PC-9 (cell line): Measurements from ENCODE around the gene RAB31. TPM values are rescaled to one million over a fixed set of nuclear protein-coding genes. Genes with fewer than 3 reads are reported as not detected.

Experiments
- BruUV-seq: library from RNA; stranded (reverse); fragments of 400-500 nt; replicated peaks from 2 replicates; lab custom pipeline; 2021; lab: Mats Ljungman, UMichigan
- CTCF ChIA-PET: fragments of 300-600 bp; sonication (Branson Sonifier 250); formaldehyde crosslinking; loops from one replicate; lab custom pipeline; 2022; ENCODE audit warnings: antibody characterized with exemption; lab: Charles Lee
- POLR2A ChIA-PET: fragments of 300-600 bp; sonication (Branson Sonifier 250); formaldehyde crosslinking; loops from one replicate; lab custom pipeline; 2022; ENCODE audit warnings: antibody characterized with exemption; ENCODE audit not compliant: unreplicated experiment; lab: Charles Lee
- DNase-seq, 2 experiments: peaks; one replicate each; pipeline versions ENCODE4 v3.0.0 to v3.0.0-alpha.2; 2015 to 2022; ENCODE audit warnings: mixed read lengths in 1 of 2
- H2AFZ ChIP-seq: fragments of 200-600 bp; sonication (generic); 2 replicates; pipeline ENCODE4 v1.8.1; 2017; ENCODE audit warnings: antibody characterized with exemption
- H3F3A ChIP-seq: fragments of 200-600 bp; sonication (generic); 2 replicates; pipeline ENCODE4 v1.8.1; 2017; ENCODE audit warnings: antibody characterized with exemption, mild to moderate bottlenecking, low read depth; ENCODE audit not compliant: insufficient read depth
- H3K27ac ChIP-seq: fragments of 200-600 bp; sonication (generic); 2 replicates; pipeline ENCODE4 v1.6.1; 2016; ENCODE audit warnings: mixed run types
- H3K27me3 ChIP-seq: fragments of 200-600 bp; sonication (generic); 2 replicates; pipeline ENCODE4 v1.6.1; 2016; ENCODE audit warnings: low read depth, mixed run types; ENCODE audit not compliant: insufficient read depth
- H3K36me3 ChIP-seq: fragments of 200-600 bp; sonication (generic); 2 replicates; pipeline ENCODE4 v1.6.1; 2016; ENCODE audit warnings: low read depth, mixed run types
- H3K4me1 ChIP-seq: fragments of 200-600 bp; sonication (generic); replicated peaks from 2 replicates; pipeline ENCODE4 v1.6.1; 2016; ENCODE audit warnings: mixed run types; ENCODE audit not compliant: insufficient read depth
- H3K4me2 ChIP-seq: fragments of 200-600 bp; sonication (generic); 2 replicates; pipeline ENCODE4 v1.6.1; 2017; ENCODE audit warnings: mixed run types
- H3K4me3 ChIP-seq: fragments of 200-600 bp; sonication (generic); 2 replicates; pipeline ENCODE4 v1.6.1; 2016; ENCODE audit warnings: mixed run types
- H3K79me2 ChIP-seq: fragments of 200-600 bp; sonication (generic); 2 replicates; pipeline ENCODE4 v1.6.1; 2017; ENCODE audit warnings: low read depth, mixed run types
- H3K9me2 ChIP-seq: fragments of 200-600 bp; sonication (generic); 2 replicates; pipeline ENCODE4 v1.8.1; 2017; ENCODE audit warnings: mild to moderate bottlenecking; ENCODE audit not compliant: insufficient read depth
- H3K9me3 ChIP-seq: fragments of 200-600 bp; sonication (generic); 2 replicates; pipeline ENCODE4 v1.8.1; 2016; ENCODE audit warnings: low read depth; ENCODE audit not compliant: insufficient read depth
- H4K20me1 ChIP-seq: fragments of 200-600 bp; sonication (generic); 2 replicates; pipeline ENCODE4 v1.8.1; 2017; ENCODE audit not compliant: insufficient read depth
- EZH2 ChIP-seq: fragments of 200-600 bp; sonication (generic); IDR thresholded peaks from 2 replicates; pipeline ENCODE4 v1.8.0; 2017; ENCODE audit warnings: antibody characterized with exemption, low read depth
- intact Hi-C: fragments of 100-400 bp; cut with micrococcal nuclease; formaldehyde crosslinking; loops from one replicate; pipeline ENCODE4 v1.10.0; 2022; ENCODE audit not compliant: unreplicated experiment
- total RNA-seq: library from RNA; stranded (reverse); gene quantifications from 2 replicates; pipeline ENCODE4 v1.2.3, GENCODE V29; 2021
- TF ChIP-seq, protein P1 (sequence below): fragments of 200-600 bp; sonication (generic); conservative IDR thresholded peaks from 2 replicates; pipeline ENCODE4 v1.6.1; 2017; ENCODE audit warnings: mixed run types, antibody characterized with exemption, mild to moderate bottlenecking, moderate library complexity

RAB31 gene
- total RNA-seq, 1 experiment from 2014 or later, result 51.0 TPM

DNA sequence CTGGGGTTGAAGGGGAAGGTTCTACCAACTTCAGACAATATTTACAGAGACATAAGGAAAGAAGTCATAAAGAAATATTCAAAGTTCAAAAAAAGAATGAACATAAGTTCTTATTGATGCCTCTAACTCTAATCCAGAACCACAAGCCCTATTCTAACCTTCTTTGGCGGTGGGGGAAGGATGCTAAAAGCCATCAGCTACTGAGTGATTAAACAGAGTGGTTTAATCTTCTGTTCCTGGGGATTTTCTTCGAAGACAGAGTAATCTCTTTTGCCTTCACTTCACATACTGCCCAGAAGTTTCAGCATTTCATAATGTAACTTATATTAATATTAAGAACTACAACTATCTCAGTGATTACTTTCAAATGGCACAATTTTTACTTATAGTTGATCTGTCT is 126.5 kb downstream of the RAB31 start:
- no peak for TF ChIP-seq EZH2
- ChIA-PET CTCF (interaction anchor here (0.6 kb wide), 1 partner anchor 160 kb away, joined by 3 read pairs; no protein-coding TSS in a partner anchor), POLR2A (no interaction called here)
- H3K9me2 ChIP-seq, result no peaks in the 10 kb centered on the region
- no peaks in the 10 kb centered on the region for H3K9me3 ChIP-seq
- H4K20me1 ChIP-seq, result no peaks in the 10 kb centered on the region
- H3K4me2 ChIP-seq, result no peak overlapping the region
- H3K4me1 ChIP-seq, result peaks cover 43% of the 10 kb centered on the region
- peaks cover 7% of the 10 kb centered on the region for H3K79me2 ChIP-seq
- peak overlapping the region; percentile 65 for H3K27ac ChIP-seq
- H3K36me3 ChIP-seq, result no peaks in the 10 kb centered on the region
- no TSS peak for BruUV-seq
- H3F3A ChIP-seq, result peaks cover 17% of the 10 kb centered on the region
- no peaks in the 10 kb centered on the region for H3K27me3 ChIP-seq
- no peak for DNase-seq
- no peak overlapping the region for H3K4me3 ChIP-seq
- intact Hi-C loops, result no loop called here
- H2AFZ ChIP-seq, result no peak overlapping the region

DNA sequence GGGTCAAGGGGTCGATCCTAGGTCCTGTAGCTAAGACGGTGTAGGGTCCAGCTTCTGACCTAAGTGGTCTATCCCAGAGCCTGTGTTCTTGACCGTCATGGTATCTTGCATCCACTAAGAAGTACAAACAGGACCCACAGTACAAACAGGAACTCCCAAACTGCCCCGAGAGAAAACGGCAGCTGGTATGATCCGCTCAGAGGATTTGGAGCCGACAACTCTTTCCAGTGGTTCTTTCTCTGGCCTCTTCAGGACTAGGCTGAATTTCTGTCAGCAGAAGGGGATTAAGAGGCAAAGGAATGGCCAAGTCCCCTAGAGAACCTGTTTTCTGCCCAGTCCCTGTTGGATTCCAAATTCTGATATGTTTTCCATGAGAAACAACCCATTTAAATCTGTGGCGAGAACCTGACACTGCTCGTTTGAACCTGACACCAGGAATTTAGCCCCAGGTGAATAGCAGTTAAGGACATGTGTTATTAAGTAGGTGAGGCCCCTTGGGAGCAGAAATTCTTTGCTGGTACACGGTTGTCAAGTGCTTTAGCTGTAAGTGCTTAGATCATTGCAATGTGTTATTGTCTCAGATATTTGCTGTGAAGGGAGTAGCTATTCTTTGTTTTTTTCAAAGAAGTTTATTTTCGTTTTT is 127.1 kb downstream of the RAB31 start:
- Histone ChIP-seq H3K27me3 (no peaks in the 10 kb centered on the region), H2AFZ (no peak overlapping the region), H3K4me2 (peak overlapping the region; percentile 18; the same call in 1 of the 2 replicates), H3K36me3 (no peaks in the 10 kb centered on the region), H3K9me3 (no peaks in the 10 kb centered on the region), H3K79me2 (peaks cover 7% of the 10 kb centered on the region), H3K4me3 (no peak overlapping the region), H3K4me1 (peaks cover 42% of the 10 kb centered on the region), H4K20me1 (no peaks in the 10 kb centered on the region), H3K9me2 (no peaks in the 10 kb centered on the region), H3F3A (peaks cover 17% of the 10 kb centered on the region), H3K27ac (peak overlapping the region; percentile 65)
- CTCF ChIA-PET, result interaction anchor here (0.7 kb wide), 1 partner anchor 469 kb away, joined by 5 read pairs; no protein-coding TSS in a partner anchor
- TF ChIP-seq EZH2, result no peak
- TF ChIP-seq, protein P1, sequence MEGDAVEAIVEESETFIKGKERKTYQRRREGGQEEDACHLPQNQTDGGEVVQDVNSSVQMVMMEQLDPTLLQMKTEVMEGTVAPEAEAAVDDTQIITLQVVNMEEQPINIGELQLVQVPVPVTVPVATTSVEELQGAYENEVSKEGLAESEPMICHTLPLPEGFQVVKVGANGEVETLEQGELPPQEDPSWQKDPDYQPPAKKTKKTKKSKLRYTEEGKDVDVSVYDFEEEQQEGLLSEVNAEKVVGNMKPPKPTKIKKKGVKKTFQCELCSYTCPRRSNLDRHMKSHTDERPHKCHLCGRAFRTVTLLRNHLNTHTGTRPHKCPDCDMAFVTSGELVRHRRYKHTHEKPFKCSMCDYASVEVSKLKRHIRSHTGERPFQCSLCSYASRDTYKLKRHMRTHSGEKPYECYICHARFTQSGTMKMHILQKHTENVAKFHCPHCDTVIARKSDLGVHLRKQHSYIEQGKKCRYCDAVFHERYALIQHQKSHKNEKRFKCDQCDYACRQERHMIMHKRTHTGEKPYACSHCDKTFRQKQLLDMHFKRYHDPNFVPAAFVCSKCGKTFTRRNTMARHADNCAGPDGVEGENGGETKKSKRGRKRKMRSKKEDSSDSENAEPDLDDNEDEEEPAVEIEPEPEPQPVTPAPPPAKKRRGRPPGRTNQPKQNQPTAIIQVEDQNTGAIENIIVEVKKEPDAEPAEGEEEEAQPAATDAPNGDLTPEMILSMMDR, result no peak
- POLR2A ChIA-PET, result interaction anchor here (0.7 to 1.0 kb wide), 2 partner anchors 80 to 691 kb away, joined by 3 to 16 read pairs; no protein-coding TSS in a partner anchor
- intact Hi-C loops, result no loop called here
- no TSS peak for BruUV-seq
- DNase-seq, result peak; percentile 51 to 85

- peaks cover 17% of the 10 kb centered on the region for H3F3A ChIP-seq
- peak overlapping the region; percentile 65 for H3K27ac ChIP-seq
- no peaks in the 10 kb centered on the region for H3K9me2 ChIP-seq
- TF ChIP-seq, protein P1, result no peak
- no peak for TF ChIP-seq EZH2
- POLR2A ChIA-PET, result interaction anchor here (0.7 to 1.0 kb wide), 2 partner anchors 80 to 691 kb away, joined by 3 to 16 read pairs; no protein-coding TSS in a partner anchor
- DNase-seq, result no peak
- H2AFZ ChIP-seq, result no peak overlapping the region
- H3K4me3 ChIP-seq, result no peak overlapping the region
- peak overlapping the region; percentile 18; the same call in 1 of the 2 replicates for H3K4me2 ChIP-seq
- no peaks in the 10 kb centered on the region for H3K27me3 ChIP-seq
- H4K20me1 ChIP-seq, result no peaks in the 10 kb centered on the region
- no peaks in the 10 kb centered on the region for H3K36me3 ChIP-seq
- no peaks in the 10 kb centered on the region for H3K9me3 ChIP-seq
- peaks cover 42% of the 10 kb centered on the region for H3K4me1 ChIP-seq
- intact Hi-C loops, result no loop called here
- CTCF ChIA-PET, result interaction anchor here (0.7 kb wide), 1 partner anchor 469 kb away, joined by 5 read pairs; no protein-coding TSS in a partner anchor
- no TSS peak for BruUV-seq
- H3K79me2 ChIP-seq, result peaks cover 5% of the 10 kb centered on the region; the same call in 1 of the 2 replicates
These were observed 127.7 kb downstream of the RAB31 start for GRCh38 chr18:9835825-9836224.
